H1 (cell line): Measurements from ENCODE around the gene ABCG1. TPM values are rescaled to one million over a fixed set of nuclear protein-coding genes. Genes with fewer than 3 reads are reported as not detected.

Experiments
- CBX8 ChIP-seq: fragments of 300-800, 300-1000 bp; sonication (generic); IDR thresholded peaks from 2 replicates; pipeline ENCODE4 v1.7.1; 2016; ENCODE audit warnings: low read depth, low read length, borderline replicate concordance
- EGR1 ChIP-seq: IDR thresholded peaks from 2 replicates; pipeline ENCODE4 v1.6.1; 2011; ENCODE audit warnings: low read depth, low read length, borderline replicate concordance
- GABPA ChIP-seq: IDR thresholded peaks from 2 replicates; pipeline ENCODE4 v1.6.1; 2011; ENCODE audit warnings: mild to moderate bottlenecking, low read length, moderate library complexity, borderline replicate concordance; ENCODE audit not compliant: insufficient read depth
- HDAC2 ChIP-seq, 2 experiments: fragments of 300-600 bp in 1 of 2; sonication (generic) in 1 of 2; IDR thresholded peaks; 2 replicates each; pipeline ENCODE4 v1.6.1; 2011 to 2012; ENCODE audit warnings: low read depth in 2 of 2, low read length in 2 of 2, mild to moderate bottlenecking in 2 of 2, moderate library complexity in 2 of 2, borderline replicate concordance in 1 of 2, inconsistent platforms in 1 of 2
- JUND ChIP-seq: IDR thresholded peaks from 2 replicates; pipeline ENCODE4 v1.6.1; 2011; ENCODE audit warnings: mild to moderate bottlenecking, improper control_type of control experiment, low read length
- POLR2A ChIP-seq, 2 experiments: IDR thresholded peaks; 1 replicate in 1 of 2; 2 replicates in 1 of 2; pipeline ENCODE4 v1.6.1; 2011; ENCODE audit warnings: low read depth in 2 of 2, low read length in 2 of 2, mild to moderate bottlenecking in 2 of 2; ENCODE audit errors: control extremely low read depth in 1 of 2
- TAF7 ChIP-seq: optimal IDR thresholded peaks from 2 replicates; pipeline ENCODE3; 2011; ENCODE audit warnings: low read depth, mild to moderate bottlenecking, inconsistent platforms, low read length, moderate library complexity, borderline replicate concordance
- polyA plus RNA-seq, 7 experiments: library from polyadenylated mRNA; depleted of rRNA in 3 of 7; stranded (reverse) in 5 of 7; unstranded in 2 of 7; fragments of >200 nt in 5 of 7; fragments of 200-250 nt in 2 of 7; gene quantifications; 1 replicate in 5 of 7; 2 replicates in 1 of 7; 4 replicates in 1 of 7; pipeline versions ENCODE4 v1.2.1 to v1.2.3, GENCODE V29; 2011 to 2013; ENCODE audit warnings: missing spikeins in 2 of 7, mixed read lengths in 2 of 7
- total RNA-seq: library from RNA; stranded (reverse); fragmentation: NEBNext Ultra II Directional; extraction: Animal tissue kit (Norgen Biotek cat#: 25700); gene quantifications from 2 replicates; pipeline ENCODE4 v1.2.1, GENCODE V29; 2021

ABCG1 gene
- total and polyA plus RNA-seq, 2 of the 8 experiments (the other 6 are each of a cell fraction or from before 2014, with no cell fraction given): 2.1 to 4.0 TPM

DNA sequence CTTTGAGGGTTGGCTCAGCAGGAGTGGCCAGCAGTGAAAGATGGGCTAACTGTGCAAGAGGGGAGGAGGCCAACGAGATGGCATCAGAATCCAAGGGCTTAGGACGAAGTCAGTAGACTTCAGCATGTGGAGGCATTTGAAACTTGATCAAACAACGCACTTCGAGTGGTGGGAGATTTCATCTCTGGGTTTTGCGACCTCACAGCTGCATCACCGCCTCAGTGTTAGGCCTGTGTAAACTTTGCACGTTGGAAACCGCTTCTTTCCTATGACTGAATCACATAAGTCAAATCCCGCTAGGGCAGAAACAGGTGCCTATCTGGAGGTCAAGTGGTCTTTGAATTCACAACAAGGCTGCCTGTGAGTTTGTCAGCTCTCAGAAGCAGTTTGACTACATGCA is 78.4 kb downstream of the ABCG1 start (continued):
- TF ChIP-seq TAF7 (no peak), HDAC2 (IDR thresholded peaks at IDR 0.05; ENCODE audit: borderline replicate concordance in 1 of 2, low read depth in 2 of 2, low read length in 2 of 2) (no peak), GABPA (no peak), JUND (no peak), POLR2A (IDR thresholded peaks at IDR 0.05; ENCODE audit: control extremely low read depth in 1 of 2, low read depth in 2 of 2, low read length in 2 of 2) (no peak), CBX8 (no peak), EGR1 (no peak)
